Occipital lobe (tissue), 2 donors: ENCODE data around the gene PSENEN. TPM values are rescaled to one million over a fixed set of nuclear protein-coding genes. Genes with fewer than 3 reads are reported as not detected.
"Not testable (repeated sequence)": the region's sequence is repeated elsewhere in the genome, so short reads cannot be mapped to it uniquely, and the experiment has no call there.

Experiments
- DNase-seq: peaks from one replicate; lab custom pipeline; 2025; lab: John Stamatoyannopoulos, UW
- total RNA-seq: library from RNA; depleted of rRNA; stranded (reverse); fragments of >200 nt; gene quantifications from one replicate; pipeline ENCODE4 v1.2.3, GENCODE V29; 2014

PSENEN gene
- total RNA-seq, 1 donor from 2014 or later, result 7.2 TPM

GRCh38 chr19:35772362-35772761 lies 26.9 kb downstream of the PSENEN start:
- DNase-seq, result not testable (repeated sequence)

- DNase-seq, result no peak
These were observed 27.8 kb downstream of the PSENEN start for GRCh38 chr19:35773020-35773806.

- no peak for DNase-seq
These were observed 29.0 kb downstream of the PSENEN start for GRCh38 chr19:35774274-35775045.

- DNase-seq, result no peak
These were observed 29.5 kb downstream of the PSENEN start for GRCh38 chr19:35775046-35775297.

- DNase-seq, result peak; percentile 97
These were observed 30.0 kb downstream of the PSENEN start, which contains the start of gene ARHGAP33 for GRCh38 chr19:35775298-35776101. ARHGAP33 (plus strand) TSS chr19:35775564; CDS start chr19:35775659, 95 bp downstream.

GRCh38 chr19:35776102-35776788 lies 30.8 kb downstream of the PSENEN start:
- no peak for DNase-seq

- DNase-seq, result no peak
These were observed 31.8 kb downstream of the PSENEN start for GRCh38 chr19:35777086-35777841.

GRCh38 chr19:35777961-35778360 lies 32.5 kb downstream of the PSENEN start:
- DNase-seq, result no peak

GRCh38 chr19:35779033-35779432 lies 33.6 kb downstream of the PSENEN start:
- DNase-seq, result no peak

- DNase-seq, result no peak
These were observed 34.6 kb downstream of the PSENEN start for GRCh38 chr19:35780058-35780457.

GRCh38 chr19:35780717-35781116 lies 35.3 kb downstream of the PSENEN start:
- no peak for DNase-seq

GRCh38 chr19:35781650-35782049 lies 36.2 kb downstream of the PSENEN start:
- no peak for DNase-seq

- no peak for DNase-seq
These were observed 37.1 kb downstream of the PSENEN start for GRCh38 chr19:35782589-35782988.

GRCh38 chr19:35783469-35784434 lies 38.3 kb downstream of the PSENEN start:
- no peak for DNase-seq

- DNase-seq, result no peak
These were observed 39.3 kb downstream of the PSENEN start for GRCh38 chr19:35784503-35785338.

GRCh38 chr19:35785339-35785627 lies 39.8 kb downstream of the PSENEN start:
- no peak for DNase-seq

GRCh38 chr19:35786299-35787160 lies 41.1 kb downstream of the PSENEN start:
- no peak for DNase-seq
